ENCODE data around the gene ANKDD1A.

The ANKDD1A gene

GRCh38 chr15:64896371-64897069 is 15.2 kb upstream of the ANKDD1A start:
- DNase-seq = no peak

GRCh38 chr15:64897345-64897985 is 14.2 kb upstream of the ANKDD1A start:
- no peak for DNase-seq

DNA sequence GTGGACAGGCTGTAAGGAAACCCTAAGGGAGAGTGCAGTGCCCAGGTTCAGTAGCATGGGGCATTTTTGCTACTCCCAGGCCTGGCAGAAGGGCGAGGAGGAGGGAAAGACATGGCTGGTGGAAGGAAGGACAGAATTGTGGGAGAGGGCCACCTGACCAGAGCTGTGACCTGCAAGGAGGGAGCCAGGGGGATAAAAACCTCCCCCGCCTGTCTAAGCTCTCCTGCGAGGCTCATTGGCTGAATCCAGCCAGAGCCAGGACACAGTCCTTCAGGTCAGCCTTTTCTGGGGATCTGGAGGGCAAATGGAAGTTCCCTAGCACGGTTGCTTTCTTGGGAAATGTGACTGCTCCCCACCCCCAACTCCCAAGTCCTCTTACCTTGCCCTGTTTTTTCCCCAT is 13.3 kb upstream of the ANKDD1A start:
- DNase-seq = no peak

GRCh38 chr15:64901141-64901540 is 10.6 kb upstream of the ANKDD1A start:
- no peak for DNase-seq

DNA sequence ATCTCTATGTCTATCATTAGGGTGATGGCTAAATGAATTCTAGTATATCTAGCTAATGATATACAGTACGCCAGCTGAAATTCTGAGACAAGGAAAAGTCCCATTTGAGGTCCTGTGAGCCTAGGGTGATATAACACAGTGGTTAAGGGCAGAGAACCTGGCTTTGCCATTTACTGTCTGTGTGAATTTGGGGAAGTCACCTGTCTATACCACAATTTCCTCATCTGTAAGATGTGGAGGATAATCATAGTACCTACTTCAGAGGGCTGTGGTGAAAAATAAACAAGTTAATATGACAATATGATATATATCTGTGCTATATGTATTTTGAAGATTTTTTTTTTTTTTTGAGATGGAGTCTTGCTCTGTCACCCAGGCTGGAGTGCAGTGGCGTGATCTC is 9.8 kb upstream of the ANKDD1A start:
- DNase-seq = no peak

DNA sequence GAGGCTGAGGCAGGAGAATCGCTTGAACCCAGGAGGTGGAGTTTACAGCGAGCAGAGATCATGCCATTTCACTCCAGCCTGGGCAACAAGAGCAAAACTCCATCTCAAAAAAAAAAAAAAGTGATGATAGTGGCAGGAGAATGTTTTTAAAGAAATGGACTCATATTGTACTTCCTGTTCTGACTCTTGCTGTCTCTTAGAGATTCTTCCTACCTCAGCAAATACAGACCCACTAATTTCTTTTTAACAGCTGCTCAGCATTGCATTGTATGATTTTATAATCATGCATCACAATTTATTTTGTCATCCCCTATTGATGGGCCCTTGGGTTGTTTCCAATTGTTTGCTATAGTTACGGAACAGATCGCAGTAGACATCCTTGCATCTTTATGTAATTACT is 8.8 kb upstream of the ANKDD1A start:
- DNase-seq = peak; percentile 31

DNA sequence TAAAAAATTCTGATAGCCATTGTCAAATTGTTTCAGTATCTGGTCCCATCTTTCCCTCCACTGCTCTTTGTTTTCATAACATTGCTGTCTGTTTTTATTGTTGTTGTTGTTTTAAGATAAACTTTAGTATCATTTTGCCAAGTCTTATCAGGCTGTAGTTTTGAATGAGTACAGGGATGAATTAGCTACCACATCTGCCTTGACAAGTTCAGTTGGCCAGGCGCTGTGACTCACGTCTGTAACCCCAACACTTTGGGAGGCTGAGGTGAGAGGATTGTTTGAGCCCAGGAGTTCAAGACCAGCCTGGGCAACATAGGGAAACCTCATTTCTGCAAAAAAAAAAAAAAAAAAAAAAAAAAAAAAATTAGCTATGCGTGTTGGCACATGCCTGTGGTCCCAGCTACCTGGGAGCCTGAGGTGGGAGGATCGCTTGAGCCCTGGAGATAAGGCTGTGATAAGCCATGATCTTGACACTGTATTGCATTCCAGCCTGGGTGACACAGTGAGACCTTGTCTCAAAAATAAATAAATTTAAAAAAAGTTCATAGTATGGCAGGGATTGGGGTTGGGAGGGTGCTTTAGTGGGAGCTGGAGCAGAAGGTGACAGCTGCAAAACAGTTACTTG is 8.3 kb upstream of the ANKDD1A start:
- DNase-seq = peak; percentile 41

GRCh38 chr15:64904189-64904588 is 7.5 kb upstream of the ANKDD1A start:
- no peak for DNase-seq

GRCh38 chr15:64905119-64905831 is 6.4 kb upstream of the ANKDD1A start:
- peak; percentile 85 for DNase-seq

DNA sequence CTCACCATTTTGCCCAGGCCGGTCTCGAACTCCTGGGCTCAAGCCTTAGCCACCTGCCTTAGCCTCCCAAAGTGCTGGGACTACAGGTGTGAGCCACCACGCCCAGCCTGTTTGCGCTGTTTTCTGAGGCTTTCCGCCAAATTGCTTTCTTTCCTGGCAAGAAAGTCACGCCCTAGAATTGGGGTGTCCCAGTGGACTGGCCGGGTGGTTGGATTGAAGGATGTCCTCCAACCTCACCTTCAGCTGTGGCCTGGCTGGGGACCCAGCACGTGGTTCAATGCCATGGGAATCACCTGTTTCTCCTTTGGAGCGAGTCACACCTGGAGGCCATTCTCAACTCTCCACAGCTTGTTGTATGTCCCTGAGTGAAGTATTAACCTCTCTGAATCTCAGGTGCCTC is 5.8 kb upstream of the ANKDD1A start:
- no peak for DNase-seq

- no peak for DNase-seq
Measured at GRCh38 chr15:64906402-64906801, 5.3 kb upstream of the ANKDD1A start.

DNA sequence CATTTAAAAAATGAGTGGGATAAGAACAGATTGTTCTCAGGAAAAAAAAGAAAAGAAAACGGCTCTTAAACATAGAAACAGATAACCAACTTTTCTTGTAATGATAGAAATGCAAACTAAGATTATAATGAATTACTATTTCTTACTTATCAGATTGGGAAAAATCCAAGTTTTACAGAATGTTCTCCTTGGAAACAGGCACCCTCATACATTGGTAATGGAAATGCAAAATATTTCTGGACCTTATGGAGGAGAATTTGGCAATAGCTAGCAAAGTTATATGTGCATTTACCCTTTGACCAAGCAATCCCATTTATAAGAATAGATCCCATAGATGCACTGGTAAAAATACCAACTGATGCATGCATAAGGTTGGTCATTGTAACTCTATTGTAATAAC is 3.7 kb upstream of the ANKDD1A start:
- no peak for DNase-seq

DNA sequence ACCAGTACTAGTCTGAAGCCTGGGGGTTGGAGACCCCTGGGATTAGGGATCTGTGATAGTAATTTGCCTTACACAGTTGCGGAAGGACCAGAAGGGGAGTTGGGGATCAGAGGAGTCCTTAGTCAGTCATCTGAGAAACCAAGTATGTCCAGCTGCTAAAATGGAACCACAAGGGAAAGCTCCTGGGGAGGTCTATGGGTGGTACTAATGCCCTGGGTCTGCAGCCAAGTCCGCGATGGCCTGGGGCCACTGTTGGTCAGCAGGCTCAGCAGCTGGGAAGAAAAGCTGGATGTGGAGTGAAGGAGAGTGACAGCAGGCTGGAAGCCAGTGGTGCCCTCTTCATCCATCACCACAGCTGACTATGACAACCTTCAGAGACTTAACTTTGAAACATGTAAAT is 2.2 kb upstream of the ANKDD1A start:
- DNase-seq = no peak

- no peak for DNase-seq
Measured at GRCh38 chr15:64912379-64913325, 950 bp downstream of the ANKDD1A start.

- no peak for DNase-seq
Measured at GRCh38 chr15:64915518-64916227, 4.0 kb downstream of the ANKDD1A start.

DNA sequence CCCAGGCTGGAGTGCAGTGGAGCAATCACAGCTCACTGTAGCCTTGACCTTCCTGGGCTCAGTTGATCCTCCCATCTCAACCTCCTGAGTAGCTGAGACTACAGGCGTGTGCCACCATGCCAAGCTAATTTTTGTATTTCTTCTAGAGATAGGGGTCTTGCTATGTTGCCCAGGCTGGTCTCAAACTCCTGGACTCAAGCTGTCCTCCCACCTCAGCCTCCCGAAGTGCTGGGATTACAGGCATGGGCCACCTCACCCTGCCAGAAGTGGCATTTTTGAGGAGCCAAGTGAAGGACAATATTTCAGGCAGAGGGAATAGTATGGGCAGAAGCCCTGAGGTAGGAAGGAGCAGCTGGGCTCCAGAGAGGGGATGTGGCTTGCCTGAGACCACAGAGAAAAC is 4.7 kb downstream of the ANKDD1A start:
- DNase-seq = no peak

- no peak for DNase-seq
Measured at GRCh38 chr15:64917211-64917610, 5.5 kb downstream of the ANKDD1A start.

- no peak for DNase-seq
Measured at GRCh38 chr15:64919721-64920120, 8.0 kb downstream of the ANKDD1A start.

DNA sequence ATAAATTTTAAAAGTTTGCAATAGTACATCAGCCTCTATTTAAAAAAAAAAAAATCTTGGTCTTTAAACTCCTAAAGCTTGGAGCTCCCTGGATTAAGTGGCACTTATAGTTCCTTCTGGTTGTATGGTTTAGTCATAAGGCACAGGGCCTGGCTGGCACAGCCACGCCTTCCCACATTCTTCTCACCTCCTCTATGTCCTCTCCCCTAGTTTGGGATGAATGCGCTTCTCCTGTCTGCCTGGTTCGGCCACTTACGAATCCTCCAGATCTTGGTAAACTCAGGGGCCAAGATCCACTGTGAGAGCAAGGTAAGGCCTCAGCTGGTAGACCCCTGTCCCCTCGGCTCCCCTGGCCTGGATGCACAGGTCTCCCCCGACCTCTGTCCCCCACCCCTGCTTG is 10.0 kb downstream of the ANKDD1A start:
- no peak for DNase-seq

DNA sequence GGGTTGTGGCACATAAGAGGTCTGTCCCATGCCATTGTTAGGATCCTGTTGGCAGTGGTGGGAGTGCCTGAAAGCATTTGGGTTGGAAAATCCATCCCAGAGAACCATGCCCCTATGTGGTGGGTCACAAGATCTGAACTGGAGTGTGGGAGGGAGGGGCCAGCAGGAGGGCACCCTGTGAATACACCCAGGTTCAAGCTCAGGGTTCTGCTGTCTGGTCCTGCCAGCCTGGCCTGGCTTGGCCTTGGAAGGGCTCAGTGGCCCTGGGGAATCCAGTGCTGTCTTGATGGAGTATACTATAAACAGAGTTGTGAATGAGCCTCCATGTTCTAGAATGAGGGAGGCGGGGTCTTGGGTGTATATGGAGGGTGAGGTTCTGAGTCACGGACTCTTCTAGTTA is 11.8 kb downstream of the ANKDD1A start:
- no peak for DNase-seq

DNA sequence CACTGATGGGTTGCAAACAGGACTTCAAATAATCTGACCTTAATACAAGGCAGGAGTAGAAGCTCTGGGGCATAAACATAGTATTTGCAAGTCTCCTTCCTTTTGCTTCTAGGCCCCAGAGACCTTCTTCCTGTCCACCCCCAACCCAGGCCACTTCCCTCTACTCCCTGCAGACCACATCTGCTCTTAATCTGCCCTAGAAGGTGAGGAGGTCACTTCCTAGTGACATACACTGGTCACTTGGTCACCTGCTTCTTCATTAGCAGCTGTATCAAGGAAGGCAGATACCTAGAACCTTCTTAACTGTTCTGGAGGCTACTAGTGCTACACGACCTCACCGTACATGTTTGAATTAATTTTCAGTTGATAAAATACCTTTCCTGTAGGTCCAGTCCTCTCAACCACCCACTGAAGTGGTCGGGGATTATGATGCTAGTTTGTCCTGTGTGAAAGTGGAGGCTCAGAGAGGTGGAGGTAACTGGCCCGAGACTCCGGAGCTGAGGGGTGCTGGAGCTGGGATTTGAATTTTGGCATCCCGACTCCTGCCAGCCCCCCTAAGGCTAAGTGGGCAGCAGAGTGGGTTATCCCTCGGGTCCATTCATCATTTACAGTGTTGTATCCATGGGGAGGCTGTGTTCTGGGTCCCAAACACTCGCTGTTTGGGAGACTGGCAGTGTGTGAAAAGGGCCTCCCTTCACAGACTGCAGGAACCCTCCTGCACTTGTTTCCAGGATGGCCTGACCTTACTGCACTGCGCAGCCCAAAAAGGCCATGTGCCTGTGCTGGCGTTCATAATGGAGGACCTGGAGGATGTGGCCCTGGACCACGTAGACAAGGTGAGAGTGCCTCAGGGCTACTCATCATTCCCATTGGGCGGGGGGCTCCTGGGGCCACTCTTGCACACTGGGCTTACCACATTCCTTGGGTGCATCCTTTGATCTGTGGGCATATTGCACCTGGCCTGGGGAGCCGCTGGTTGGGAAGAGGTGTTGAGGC is 13.9 kb downstream of the ANKDD1A start:
- no peak for DNase-seq

Data from activated CD4-positive, alpha-beta T cell treated with anti-CD3 and anti-CD28 coated beads, Interleukin-10, Interleukin-2, amounts not matched to agents 100 ng/mL and 50 ng/mL, durations not matched to agents 16 hours and 8 hours (primary cell).